ENCODE measurements around the gene ZFHX2. TPM values are rescaled to one million over a fixed set of nuclear protein-coding genes. Genes with fewer than 3 reads are reported as not detected.

ZFHX2 gene
- total RNA-seq, 1 donor from 2014 or later = 16.4 TPM

- Mint-ChIP-seq H3K9me3 (ENCODE audit: low read depth) (no peaks in the 10 kb centered on the region), H3K27ac (peak within 1 kb of the TSS; percentile 99), H3K4me1 (ENCODE audit: low read depth) (peaks cover 15% of the 10 kb centered on the region), H3K27me3 (peaks cover 16% of the 10 kb centered on the region), H3K36me3 (ENCODE audit: insufficient read depth) (peaks cover 6% of the 10 kb centered on the region), H3K4me3 (ENCODE audit: low read depth) (peak within 1 kb of the TSS; percentile 100)
- DNase-seq (ENCODE audit: low spot score, unreplicated experiment) = peak; percentile 75
- TF ChIP-seq, protein P1, sequence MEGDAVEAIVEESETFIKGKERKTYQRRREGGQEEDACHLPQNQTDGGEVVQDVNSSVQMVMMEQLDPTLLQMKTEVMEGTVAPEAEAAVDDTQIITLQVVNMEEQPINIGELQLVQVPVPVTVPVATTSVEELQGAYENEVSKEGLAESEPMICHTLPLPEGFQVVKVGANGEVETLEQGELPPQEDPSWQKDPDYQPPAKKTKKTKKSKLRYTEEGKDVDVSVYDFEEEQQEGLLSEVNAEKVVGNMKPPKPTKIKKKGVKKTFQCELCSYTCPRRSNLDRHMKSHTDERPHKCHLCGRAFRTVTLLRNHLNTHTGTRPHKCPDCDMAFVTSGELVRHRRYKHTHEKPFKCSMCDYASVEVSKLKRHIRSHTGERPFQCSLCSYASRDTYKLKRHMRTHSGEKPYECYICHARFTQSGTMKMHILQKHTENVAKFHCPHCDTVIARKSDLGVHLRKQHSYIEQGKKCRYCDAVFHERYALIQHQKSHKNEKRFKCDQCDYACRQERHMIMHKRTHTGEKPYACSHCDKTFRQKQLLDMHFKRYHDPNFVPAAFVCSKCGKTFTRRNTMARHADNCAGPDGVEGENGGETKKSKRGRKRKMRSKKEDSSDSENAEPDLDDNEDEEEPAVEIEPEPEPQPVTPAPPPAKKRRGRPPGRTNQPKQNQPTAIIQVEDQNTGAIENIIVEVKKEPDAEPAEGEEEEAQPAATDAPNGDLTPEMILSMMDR (IDR thresholded peaks at IDR 0.05; ENCODE audit: unreplicated experiment) = no peak
These were observed 15.8 kb upstream of the ZFHX2 start, which contains the start of gene AP1G2 for GRCh38 chr14:23567186-23568020. AP1G2 (minus strand) TSS chr14:23567791; CDS start chr14:23567314, 477 bp downstream.

- peaks cover 7% of the 10 kb centered on the region for H3K36me3 Mint-ChIP-seq (ENCODE audit: insufficient read depth)
- peaks cover 15% of the 10 kb centered on the region for H3K4me1 Mint-ChIP-seq (ENCODE audit: low read depth)
- TF ChIP-seq, protein P1 (IDR thresholded peaks at IDR 0.05; ENCODE audit: unreplicated experiment) = peak; percentile 17
- H3K9me3 Mint-ChIP-seq (ENCODE audit: low read depth) = no peaks in the 10 kb centered on the region
- no peak for DNase-seq (ENCODE audit: low spot score, unreplicated experiment)
- H3K27ac Mint-ChIP-seq = peak overlapping the region; percentile 99
- H3K4me3 Mint-ChIP-seq (ENCODE audit: low read depth) = peak overlapping the region; percentile 100
- H3K27me3 Mint-ChIP-seq = peaks cover 9% of the 10 kb centered on the region
These were observed 15.2 kb upstream of the ZFHX2 start for GRCh38 chr14:23566778-23567185.

DNA sequence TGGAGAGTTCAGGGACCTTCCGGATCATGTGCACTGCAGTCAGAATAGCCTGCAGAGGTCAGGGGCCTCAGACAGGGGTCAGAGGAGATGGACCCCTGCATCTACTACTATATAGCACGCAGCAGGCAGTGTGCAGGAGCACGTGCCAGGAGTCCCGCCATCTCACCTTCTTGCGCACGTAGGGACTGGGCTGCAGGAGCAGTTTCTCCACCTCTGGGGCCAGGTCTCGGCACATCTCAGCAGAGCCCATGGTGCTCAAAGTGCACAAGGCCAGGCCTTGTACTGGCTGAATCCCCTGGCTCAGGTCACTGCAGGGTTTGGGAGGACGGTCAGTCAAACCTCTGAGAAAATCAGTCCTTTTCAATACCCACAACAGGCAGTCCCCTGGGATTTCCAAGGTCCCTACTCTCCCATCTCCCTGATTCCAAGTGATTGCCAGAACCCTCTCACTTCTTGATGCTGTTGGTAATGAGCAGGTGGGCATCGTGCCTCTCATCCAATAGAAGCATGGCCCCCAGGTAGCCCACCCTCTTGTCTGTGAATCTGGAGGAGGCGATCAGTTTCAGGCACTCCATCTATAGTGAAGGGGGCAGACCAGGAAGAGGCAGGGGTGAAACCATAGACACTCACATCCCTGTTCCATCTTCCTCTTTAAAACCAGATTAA is 14.7 kb upstream of the ZFHX2 start:
- TF ChIP-seq, protein P1 (IDR thresholded peaks at IDR 0.05; ENCODE audit: unreplicated experiment) = no peak
- H3K36me3 Mint-ChIP-seq (ENCODE audit: insufficient read depth) = peaks cover 10% of the 10 kb centered on the region
- H3K4me1 Mint-ChIP-seq (ENCODE audit: low read depth) = peaks cover 15% of the 10 kb centered on the region
- DNase-seq (ENCODE audit: low spot score, unreplicated experiment) = no peak
- peak overlapping the region; percentile 100 for H3K4me3 Mint-ChIP-seq (ENCODE audit: low read depth)
- H3K9me3 Mint-ChIP-seq (ENCODE audit: low read depth) = no peaks in the 10 kb centered on the region
- H3K27ac Mint-ChIP-seq = peak overlapping the region; percentile 99
- peaks cover 5% of the 10 kb centered on the region for H3K27me3 Mint-ChIP-seq

DNA sequence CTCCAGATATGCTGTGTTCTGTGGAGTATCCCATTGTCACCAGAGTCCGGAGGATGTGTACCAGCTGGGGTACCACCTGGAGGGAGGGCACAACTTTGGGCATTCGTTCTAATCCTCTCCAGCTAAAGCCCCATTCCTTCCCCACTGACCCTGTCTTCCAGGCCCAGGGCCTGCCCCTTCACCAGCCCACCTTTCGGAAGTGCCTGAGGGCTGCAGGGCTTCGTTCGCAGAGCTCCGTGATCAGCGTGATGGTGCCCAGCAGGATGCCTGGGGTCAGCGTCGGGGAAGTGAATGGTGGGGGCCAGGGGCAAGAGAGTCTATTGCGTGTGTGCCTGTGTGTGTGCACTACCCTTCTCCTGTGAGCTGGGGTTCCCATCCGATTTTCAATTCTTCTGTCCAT is 14.1 kb upstream of the ZFHX2 start:
- H3K4me3 Mint-ChIP-seq (ENCODE audit: low read depth) = peak overlapping the region; percentile 26
- DNase-seq (ENCODE audit: low spot score, unreplicated experiment) = no peak

DNA sequence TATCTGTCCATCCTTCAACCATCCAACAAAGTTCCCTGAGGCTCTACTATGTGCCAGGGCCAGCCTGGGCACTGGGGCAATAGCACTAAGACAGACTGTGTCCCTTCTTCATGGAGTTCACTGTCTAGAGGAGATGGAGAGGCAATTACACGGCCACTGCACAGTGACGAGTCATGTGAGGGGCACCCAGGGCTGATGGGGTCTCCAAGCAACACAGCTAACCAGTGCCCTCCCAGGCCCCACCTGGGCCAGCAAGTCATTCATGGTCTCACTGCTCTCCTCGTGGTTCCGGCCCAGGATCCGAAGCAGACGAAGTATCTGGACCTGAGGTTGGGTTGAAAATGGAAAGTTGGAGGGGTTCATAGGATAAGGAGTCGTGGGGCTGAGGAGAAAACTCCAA is 13.3 kb upstream of the ZFHX2 start:
- H3K36me3 Mint-ChIP-seq (ENCODE audit: insufficient read depth) = peaks cover 17% of the 10 kb centered on the region
- H3K4me3 Mint-ChIP-seq (ENCODE audit: low read depth) = peak overlapping the region; percentile 16
- no peak overlapping the region for H3K27ac Mint-ChIP-seq
- DNase-seq (ENCODE audit: low spot score, unreplicated experiment) = no peak
- H3K27me3 Mint-ChIP-seq = peaks cover 5% of the 10 kb centered on the region
- peaks cover 15% of the 10 kb centered on the region for H3K4me1 Mint-ChIP-seq (ENCODE audit: low read depth)
- TF ChIP-seq, protein P1 (IDR thresholded peaks at IDR 0.05; ENCODE audit: unreplicated experiment) = no peak
- no peaks in the 10 kb centered on the region for H3K9me3 Mint-ChIP-seq (ENCODE audit: low read depth)

More for the DNA sequence above, 14.1 kb upstream of the ZFHX2 start:
- TF ChIP-seq, protein P1 (IDR thresholded peaks at IDR 0.05; ENCODE audit: unreplicated experiment) = no peak
- H3K9me3 Mint-ChIP-seq (ENCODE audit: low read depth) = no peaks in the 10 kb centered on the region
- peaks cover 5% of the 10 kb centered on the region for H3K27me3 Mint-ChIP-seq
- H3K27ac Mint-ChIP-seq = no peak overlapping the region
- peaks cover 13% of the 10 kb centered on the region for H3K36me3 Mint-ChIP-seq (ENCODE audit: insufficient read depth)
- H3K4me1 Mint-ChIP-seq (ENCODE audit: low read depth) = peaks cover 15% of the 10 kb centered on the region

All from progenitor cell of endocrine pancreas (in vitro differentiated cells).